SK-MEL-5 (cell line): ENCODE measurements around the gene CTSC. TPM values are rescaled to one million over a fixed set of nuclear protein-coding genes. Genes with fewer than 3 reads are reported as not detected.
A peak's percentile ranks its signal among the peaks of the same experiment; 100 is the strongest.

Source experiments
- DNase-seq: peaks from one replicate; pipeline ENCODE4 v3.0.0-alpha.2; 2016; ENCODE audit warnings: low read depth, low spot score
- in situ Hi-C: cut with HindIII; loops from 2 replicates; pipeline ENCODE4 v1.10.0; 2016; ENCODE audit warnings: low sequenced_read_pairs, high pct_unique_total_duplicates, low pct_unique_long_range_greater_than_20kb
- total RNA-seq: library from RNA; depleted of rRNA; stranded (reverse); fragments of >200 nt; shearing (Covaris generic); gene quantifications from 2 replicates; pipeline ENCODE4 v1.2.3, GENCODE V29; 2014

The CTSC gene
- total RNA-seq, 1 experiment from 2014 or later = 235 TPM

DNA sequence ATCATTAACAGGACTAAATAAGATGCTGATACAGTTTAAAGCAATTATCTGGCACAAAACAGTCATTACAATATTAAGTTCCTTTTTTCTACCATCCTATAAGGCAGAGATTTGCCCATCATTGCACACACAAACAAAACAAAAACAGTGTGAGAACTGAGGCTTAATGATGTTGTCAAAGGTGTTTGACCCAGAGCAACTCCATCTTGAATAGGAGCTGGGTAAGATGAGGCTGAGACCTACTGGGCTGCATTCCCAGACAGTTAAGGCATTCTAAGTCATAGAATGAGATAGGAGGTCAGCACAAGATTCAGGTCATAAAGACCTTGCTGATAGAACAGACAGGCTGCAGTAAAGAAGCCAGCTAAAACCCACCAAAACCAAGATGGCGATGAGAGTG, 33.2 kb downstream of the CTSC start:
- in situ Hi-C loops = no loop called here
- no peak for DNase-seq

DNA sequence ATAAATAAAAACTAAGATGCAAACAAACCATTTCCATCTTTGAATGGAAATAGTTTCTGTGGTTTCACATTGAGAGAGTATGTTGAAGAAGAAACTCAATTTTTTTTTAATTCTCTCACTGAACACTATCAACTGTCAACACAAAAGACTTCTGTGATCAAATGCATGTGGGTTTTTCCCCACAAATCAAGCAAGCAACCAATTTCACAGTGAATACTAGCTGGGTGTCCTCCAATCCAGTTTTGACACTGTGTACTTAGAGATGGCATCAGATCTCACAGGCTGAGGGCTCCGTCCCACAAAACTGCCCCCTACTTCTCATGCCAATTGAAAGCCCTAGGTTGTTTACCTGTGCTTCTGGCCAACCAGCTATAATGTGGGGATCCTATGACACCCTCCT, 34.5 kb downstream of the CTSC start:
- in situ Hi-C loops = no loop called here
- no peak for DNase-seq

DNA sequence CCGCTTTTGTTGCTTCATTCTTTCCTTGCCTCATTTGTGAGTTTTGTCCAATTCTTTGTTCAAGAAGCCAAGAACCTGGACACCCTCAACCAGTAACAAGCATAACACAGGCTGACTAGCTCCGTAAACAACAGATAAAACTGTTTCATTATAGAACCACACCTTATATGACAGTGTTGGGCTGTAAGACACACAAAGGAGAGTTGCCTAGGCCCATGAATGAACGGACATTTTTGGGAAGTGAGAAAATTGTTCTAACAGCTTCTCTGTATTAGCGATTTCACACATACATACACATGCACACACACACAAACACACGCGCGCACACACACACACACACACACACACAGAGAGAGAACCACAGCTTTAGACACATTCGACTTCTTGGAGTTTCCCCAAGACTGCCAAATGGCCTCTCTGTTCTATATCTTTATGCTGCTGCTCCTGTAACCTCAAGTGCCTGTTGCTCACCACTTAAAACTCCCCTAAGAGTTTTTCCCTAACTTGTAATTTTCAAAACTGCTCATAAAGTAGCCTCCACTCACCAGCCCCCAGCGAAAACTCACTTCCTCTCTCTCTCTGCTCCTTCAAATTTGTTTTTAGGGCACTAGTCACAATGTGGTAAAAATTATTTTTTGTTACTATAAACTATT, 35.9 kb downstream of the CTSC start:
- in situ Hi-C loops = no loop called here
- no peak for DNase-seq

DNA sequence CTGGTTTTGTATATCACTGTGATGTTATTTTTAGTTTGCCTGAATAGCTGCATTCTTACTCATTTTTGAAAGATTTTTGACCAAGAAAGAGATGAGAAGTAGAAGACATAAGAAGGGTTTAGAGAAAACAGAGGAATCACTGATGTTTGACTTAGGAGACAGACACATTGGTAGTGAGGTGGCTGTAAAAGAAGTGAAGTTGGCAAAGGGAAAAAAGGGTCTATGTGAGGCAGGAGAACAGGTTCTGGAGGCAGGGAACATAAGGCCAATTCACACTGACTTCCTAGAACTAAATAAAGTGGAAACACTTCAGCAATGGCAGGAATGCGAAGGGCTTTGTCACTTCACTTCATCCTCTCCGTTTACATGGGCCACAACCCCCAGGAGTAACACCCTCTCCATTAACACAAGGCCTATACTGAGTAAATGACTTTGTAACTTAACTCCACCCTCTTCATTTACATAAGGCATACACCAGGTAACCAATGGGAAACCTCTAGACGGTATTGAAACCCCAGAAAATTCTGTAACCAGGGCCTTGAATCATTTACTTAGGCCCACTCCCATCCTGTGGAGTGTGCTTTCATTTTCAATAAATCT, 36.5 kb downstream of the CTSC start:
- DNase-seq = no peak
- in situ Hi-C loops = no loop called here

DNA sequence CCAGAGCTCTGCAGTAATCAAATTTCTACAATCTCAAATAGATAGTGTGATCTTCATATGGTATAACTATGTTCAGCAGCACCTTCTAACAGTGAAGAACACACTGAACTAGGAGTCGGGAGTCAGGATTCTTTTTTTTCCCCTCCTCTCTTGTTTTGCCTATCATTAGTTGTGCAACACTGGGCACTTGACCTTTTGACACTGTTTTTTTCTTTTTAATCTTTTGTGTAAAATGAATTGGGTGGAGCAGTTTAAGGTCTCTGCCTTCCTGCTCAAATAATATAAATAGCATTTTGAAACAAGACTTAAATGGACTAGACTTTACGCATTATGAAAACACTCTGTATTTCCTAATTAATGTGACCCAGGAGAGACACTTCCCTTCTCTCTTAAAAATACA, 39.7 kb downstream of the CTSC start:
- in situ Hi-C loops = no loop called here
- DNase-seq = no peak

DNA sequence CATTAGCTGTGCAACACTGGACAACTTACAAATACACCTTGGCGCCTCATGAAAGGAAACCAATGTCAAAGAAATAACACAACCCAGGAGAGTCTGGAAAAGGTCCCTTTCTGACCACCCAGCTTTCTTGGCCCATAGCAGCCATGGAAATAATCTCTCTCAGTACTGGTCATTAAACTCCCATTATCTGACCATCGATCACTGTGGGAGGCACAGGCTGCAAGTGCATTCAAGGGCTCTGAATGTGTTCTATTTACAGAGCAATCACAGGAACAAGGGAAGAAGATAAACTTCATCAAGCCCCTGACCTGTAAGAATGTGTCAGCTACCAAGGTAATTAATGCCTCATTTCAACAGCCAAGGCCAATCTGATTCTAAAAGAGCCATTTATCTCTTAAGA, 40.1 kb downstream of the CTSC start:
- no peak for DNase-seq
- in situ Hi-C loops = no loop called here

DNA sequence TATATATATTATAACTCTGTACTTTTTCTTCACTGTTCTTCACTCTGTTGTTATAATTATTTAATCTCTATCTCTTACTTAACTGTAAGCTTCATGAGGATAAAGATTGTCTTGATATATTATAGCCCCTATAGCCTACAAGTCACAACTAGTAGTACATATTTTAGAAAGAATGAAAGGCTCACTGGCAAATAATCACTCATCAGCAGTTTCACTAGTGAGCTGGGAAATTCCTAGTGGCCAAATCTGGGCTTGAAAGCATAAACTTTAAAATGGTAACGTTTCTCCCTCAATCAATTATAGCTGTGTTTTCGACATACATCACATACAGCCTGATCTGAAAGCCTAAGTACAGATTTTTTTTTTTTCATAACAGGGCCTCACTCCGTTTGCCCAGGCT, 42.5 kb downstream of the CTSC start:
- in situ Hi-C loops = no loop called here

DNA sequence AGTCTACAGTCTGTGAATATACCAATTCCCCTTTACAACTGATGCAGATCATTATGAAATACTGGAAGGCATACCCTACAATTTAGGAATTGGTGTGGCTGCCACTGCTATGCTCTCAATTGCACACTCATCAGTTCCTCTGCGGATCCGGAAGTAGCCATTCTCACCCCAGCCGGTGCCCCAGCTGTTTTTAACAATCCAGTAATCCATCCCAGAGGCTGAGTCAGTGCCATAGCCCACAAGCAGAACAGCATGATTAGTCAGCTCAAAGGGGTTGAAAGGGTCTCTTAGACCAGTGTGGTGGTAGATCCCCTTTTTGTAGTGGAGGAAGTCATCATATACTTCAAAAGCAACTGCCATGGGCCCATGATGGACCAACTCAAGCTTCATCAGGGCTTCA, 43.6 kb downstream of the CTSC start:
- in situ Hi-C loops = no loop called here

More for the DNA sequence above, 42.5 kb downstream of the CTSC start:
- no peak for DNase-seq

DNA sequence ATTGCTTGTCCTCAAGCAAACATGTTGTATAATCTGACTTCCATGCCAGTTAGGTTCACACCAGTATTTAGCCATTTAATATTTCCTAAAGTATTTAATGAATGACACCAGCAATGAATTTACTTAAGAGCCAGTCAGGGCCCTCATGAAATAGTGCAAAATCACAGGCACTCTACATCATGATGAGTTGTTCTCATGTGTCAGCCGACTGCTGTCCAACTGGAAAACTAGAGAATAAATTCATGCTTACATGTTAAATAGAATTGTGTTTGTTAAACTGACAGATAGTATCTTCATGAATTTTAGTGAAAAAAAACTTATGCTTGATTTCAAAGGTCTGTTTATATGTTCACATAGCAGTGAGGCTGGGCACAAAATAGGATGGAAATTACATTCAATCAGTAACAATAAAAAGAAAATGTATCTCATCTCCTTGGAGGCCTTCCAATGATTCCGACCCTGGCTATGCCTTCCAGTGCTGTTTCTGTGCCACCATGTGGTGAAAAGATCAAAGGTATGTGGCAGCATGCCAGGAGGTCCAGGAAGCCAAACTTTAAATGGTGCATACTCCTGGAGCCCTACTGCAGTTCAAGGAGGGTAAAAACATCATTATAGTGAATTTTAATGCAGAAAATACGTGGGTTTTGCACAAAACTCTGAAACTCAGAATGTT, 45.2 kb downstream of the CTSC start:
- in situ Hi-C loops = no loop called here

More for the DNA sequence above, 43.6 kb downstream of the CTSC start:
- DNase-seq = no peak

DNA sequence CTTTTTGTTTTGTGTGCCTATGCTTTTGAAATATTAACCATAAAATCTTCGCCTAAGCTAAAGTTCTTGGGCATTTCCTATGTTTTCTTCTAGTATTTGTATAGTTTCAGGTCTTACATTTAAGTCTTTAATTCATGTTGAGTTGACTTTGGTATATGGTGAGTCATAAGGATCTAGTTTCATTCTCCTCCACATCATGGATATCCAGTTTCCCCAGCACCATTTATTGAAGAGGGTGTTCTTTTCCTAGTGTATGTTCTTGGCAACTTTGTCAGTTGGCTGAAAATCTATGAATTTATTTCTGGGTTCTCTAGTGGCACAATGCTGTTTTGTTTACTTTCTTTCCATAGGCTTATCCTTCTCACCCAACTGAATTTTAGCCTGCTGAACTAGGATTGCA, 49.0 kb downstream of the CTSC start:
- in situ Hi-C loops = no loop called here
- no peak for DNase-seq

More for the DNA sequence above, 45.2 kb downstream of the CTSC start:
- DNase-seq = peak; percentile 59

DNA sequence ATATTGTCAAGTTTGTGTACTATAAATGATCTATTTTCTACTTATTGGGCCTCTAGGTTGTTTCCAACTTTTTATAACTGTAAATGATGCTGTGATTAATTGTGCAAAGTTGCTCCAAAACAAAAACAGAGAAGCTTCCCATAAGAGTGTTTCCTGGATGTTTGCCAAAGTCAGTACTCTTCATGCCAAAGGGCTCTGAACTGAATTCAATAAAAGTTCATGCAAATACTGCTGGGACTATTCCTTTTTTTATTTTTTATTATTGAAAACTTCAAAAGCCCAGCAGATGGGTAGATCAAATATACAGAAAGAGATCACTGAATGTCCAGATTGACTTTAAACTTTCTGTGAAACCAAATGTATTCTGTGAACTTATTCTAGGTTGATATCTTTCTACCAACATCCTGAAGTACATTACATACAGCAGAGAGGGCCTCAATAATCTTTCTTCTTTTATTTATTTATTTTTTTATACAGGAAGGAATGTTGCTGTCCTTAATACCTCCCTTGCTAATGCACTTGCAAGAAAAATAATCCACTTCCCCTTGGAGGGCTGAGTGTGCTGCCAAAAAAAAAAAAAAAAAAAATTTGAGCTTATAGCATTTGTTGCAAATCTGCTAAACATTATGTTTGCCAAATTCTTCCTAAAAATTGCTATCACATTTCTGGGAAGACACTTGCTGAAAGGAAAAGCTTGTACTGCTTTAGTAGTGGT, 53.0 kb downstream of the CTSC start:
- DNase-seq = no peak
- in situ Hi-C loops = no loop called here

DNA sequence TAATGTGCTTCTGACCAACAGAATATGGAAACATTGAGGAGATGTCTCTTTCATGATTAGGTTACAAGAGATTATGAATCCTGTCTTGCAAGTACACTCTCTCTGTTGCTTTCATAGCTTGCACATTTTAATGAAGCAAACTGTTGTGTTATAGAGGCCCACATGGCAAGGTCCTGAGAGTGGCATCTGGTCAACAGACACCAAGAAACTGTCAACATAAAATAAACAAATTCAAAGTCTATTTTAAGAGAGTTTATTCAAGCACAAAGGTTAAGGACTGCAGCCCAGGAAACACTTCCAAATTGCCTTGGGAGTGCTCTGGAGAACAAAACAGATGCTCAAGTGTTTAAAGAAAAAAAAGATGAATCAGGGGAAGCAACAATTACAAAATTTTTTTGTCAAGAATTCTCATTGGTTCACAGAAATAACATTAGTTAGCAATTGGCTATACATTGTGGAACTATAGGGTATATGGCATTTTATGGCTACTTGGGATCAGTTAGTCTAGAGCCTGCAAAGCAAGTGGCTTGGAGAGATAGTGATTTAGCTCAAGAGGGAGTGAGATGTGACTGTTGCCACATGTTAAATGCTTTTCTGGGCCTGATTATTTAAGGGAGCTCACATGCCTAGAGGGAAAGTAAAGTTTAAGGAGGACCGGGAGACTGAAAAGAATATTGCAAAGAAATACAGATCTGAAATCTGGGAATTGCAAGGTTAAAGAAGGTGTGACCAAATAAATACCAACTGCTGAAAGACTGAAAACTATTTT, 54.6 kb downstream of the CTSC start:
- in situ Hi-C loops = no loop called here
- DNase-seq = no peak

DNA sequence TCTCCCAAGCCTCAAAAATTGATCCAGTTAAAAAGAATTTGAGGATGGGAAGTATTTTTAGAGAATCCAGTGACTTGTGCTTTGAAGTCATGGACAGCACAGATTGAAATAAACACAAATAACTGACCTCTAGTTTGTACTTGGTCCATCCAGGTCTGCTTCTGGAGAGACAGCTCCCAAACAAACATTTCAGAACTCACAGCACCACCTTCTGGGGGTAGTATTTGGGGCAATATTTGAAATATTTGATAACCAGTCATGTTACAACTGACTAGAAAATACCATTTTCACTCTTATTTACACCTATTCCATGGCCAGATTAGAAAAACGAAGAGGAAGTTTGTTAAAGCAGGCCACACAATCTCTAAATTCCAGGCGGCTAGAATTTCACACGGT, 56.2 kb downstream of the CTSC start:
- peak; percentile 65 for DNase-seq
- in situ Hi-C loops = no loop called here

DNA sequence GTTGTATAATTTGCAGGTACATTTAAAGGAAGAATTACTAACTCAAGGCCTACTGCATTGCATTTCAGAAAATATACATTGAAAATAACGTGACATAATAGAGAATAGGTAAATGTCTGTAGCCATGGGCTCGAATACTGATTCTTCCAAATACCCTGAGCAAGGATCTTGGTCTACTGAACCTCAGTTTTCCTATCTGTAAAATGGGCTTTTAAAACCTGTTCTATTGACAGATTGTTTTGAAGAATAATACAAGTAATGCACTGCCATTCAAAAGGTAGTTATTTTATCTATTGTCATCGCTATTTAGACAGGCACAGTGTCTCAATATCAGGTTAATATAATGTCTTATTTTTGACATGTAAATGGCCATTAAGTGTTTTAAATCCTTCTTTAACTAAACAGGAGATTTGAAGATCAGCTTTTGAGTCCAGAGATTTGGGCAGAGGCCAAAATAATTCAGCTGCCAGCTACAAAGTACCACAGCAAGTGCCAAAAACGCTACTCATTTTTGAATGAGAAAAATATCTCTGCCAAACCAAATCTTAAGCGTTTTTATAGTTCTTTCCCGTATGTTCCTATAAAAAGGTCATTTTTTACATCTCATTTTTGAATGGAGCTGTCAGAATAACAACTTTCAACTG, 56.7 kb downstream of the CTSC start:
- DNase-seq = no peak

DNA sequence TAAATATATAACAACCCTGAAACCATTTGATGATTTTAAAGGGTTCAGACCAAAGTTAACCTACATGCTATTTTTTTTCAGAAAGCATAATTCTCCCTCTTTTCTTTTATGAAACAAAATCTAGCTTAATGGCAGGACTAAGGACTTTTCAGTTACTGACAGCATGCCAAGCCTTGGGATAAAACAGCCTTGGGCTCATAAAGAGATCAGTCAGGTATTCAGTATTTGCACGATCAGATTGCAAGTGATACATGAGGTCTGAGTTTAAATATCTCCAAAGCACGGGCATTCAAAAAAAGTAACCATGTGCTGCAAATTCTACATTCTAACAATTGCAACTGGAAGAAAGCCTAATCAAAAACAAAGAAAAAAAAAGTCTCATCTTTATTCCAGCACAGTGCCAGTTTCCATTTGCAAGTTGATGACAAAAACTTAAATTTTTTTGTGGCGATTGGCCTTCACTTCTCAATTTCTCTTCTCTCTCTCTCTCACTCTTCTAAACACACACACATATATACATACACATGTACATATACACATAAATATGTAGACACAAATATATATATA, 60.1 kb downstream of the CTSC start:
- in situ Hi-C loops = no loop called here
- DNase-seq = no peak

More for the DNA sequence above, 56.7 kb downstream of the CTSC start:
- in situ Hi-C loops = no loop called here

DNA sequence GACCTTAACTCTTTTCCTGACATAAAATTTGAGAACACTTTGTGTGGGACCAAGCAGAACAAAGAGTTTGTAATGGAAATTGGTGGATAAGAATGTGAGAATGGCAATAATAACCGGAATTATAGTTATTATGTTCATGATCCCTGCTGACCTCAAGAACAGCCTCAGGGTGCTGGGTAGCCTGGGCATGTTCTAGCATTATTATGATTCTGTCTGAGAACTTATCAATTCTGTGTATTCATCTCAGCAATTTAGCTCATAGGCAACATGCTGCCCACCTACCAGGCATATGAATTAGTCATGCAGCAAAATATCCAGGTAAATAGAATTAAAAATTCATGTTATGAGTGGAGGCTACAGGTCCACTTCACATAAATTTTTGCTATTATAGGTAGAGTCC, 61.9 kb downstream of the CTSC start:
- in situ Hi-C loops = no loop called here
- DNase-seq = no peak

DNA sequence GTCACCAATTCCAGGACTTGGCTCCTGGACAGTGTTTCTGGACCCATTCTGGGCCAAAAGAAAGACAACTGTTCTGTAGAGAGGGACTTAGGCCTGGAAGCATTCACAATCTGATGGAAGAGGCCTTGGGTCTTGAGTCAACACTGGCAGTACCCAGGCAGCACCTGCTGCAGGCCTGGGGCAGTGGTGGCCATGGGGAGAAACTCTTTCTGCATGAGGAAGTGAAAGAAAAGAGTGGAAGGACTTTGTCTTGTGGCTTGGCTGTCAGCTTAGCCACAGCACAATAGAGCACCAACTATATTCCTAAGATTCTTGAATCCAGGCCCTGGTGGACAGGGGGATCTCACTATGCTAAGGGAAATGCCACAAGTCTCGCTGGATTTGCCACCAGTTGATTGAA, 70.6 kb downstream of the CTSC start:
- in situ Hi-C loops = no loop called here
- DNase-seq = no peak
